Measurements from ENCODE around the gene RPS19.
"Not testable (repeated sequence)": the region's sequence is repeated elsewhere in the genome, so short reads cannot be mapped to it uniquely, and the experiment has no call there.

RPS19 gene

DNA sequence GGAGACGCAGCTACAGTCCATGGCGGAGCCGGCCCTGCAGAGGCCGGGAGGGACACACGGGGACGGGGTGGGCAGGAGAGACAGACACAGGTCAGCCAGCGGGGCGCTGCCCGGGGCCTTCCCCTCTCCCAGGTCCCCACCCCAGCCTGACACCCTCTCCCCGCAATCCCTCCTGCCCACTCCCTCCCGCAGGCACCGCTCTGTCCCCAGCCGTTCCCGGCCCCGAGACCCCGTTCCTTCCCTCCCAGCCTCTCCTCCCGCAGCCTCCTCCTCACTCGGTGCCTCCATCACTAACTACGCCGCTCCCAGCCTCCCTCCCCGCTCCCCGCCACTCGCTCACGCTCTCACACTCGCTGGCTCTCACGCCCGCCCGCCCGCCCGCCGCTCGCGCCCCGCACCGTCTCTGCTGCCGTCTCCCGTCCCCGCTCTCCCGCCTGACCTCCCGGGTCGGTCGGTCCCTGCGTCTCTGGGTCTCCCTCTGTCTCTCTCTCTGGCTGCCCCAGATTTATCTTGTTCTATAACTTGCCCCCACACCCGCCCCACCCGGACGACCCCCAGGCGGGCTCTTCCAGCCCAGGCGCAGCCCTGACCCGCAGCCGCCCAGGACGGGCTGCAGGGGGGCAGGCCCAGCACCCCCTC lies 53.0 kb downstream of the RPS19 start:
- DNase-seq (ENCODE audit: low read depth in 1 of 2, low spot score in 1 of 2): no peak

DNA sequence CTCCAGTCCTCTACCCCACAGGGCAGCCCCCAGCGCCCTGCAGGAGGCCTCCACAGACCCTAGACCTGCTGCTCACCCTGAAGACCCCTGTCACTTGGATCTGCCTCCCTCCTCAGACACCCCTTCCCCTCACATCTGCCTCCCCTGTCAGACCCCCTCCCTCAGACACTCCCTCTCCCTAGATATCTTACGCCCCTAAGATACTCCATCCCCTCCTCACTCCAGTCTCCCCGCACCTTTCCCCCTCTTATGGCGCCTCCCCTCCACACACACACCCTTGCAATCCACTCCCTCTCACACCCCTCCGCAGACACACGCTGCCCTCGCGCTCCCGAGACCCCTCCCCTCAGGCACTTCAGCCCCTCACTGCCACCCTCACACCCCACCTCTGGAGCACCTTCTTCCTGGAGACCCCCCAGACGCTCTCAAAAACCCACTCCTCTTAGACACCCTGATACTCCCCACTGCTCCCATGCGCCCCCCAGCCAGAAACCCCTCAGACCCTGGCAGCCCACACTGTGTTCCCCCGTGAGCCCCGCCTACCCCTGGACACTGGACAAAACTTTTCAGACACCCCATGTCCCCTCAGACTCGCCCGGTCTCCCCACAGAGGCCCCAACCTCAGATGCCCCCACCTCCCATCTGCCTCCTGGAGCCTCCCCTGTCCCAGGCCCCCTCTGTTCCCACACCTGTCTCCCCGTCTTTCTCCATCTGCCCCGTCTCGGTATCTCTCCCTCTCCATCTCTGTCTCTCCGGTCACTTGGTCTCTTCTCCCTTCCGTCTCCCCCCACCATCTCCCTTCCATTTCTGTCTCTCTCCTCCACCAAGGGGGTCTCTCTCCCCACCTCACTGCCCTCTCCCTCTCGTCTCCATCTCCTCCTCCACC lies 53.7 kb downstream of the RPS19 start:
- DNase-seq (ENCODE audit: low read depth in 1 of 2, low spot score in 1 of 2): no peak

DNA sequence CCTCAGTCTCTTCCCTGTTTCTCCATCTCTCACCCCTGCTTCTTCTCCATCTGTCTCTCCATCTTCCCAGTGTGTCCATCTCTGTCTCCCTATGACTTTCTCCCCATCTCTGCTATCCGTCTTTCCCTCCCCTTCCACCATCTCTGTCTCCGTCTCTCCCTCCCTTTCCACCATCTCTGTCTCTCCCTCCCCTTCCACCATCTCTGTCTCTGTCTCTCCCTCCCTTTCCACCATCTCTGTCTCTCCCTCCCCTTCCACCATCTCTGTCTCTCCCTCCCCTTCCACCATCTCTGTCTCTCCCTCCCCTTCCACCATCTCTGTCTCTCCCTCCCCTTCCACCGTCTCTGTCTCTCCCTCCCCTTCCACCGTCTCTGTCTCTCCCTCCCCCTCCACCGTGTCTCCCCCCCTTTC lies 54.4 kb downstream of the RPS19 start:
- DNase-seq (ENCODE audit: low read depth in 1 of 2, low spot score in 1 of 2): not testable (repeated sequence)

DNA sequence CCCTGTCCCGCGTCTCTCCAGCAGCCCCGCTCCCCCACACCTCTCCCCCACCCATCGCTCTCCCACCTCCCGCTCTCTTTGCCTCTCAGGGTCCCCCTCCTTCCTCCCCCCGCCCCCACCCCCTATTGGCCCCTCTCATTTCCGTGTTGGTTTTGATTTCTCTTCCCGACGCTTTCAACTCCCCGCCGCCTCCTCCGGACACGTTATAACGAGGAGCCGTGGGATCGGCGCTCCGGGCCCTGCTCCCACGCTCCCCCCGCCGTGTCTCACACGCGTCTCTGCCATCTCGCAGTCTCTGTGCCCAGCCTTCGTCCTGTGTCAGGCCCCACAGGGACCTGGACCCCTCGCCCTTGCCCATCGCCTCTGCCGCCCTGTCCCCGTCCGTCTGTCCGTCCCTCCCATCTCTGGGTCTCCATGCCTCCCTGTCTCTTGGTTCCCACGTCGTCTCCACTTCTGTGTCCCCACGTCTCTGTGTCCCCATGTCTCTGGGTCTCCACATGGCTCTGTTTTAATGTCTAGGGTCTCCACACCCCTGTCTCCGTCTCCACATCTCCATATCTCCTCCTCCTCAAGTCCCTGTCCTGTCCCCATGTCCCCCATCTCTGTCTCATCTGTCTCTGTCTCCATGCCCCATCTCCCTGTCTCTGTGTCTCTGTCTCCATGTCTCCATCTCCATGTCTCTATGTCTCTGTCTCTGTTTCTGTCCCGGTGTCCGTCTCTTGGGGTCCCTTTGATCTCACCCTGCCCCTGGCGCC lies 55.1 kb downstream of the RPS19 start:
- no peak for DNase-seq (ENCODE audit: low read depth in 1 of 2, low spot score in 1 of 2)

DNA sequence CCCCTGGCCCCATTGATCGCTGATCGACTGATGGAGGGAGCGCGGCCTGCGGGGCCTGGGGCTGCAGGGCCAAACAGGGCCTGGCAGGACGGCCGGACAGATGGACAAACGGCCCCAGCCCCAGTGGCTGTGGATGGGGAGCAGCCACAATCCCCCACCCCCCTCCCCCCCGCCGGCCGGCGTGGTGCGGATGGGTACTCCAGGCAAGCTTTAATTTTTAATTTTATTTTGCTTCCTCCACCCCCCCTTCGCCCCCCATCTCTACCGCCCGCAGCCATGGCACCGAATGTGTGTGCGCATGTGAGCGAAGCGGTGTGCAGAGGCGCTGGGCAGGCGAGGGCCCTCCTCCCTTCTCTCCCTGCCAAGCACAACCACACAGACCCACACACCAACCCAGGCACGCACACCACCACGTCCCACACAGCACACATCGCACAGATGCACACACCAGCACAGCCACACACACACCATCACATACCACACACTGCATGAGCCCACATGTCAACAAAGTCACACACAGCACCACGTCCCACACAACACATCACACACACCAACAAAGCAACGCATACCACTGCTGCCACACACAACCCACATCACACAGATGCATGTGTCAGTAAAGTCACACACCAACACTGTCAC lies 55.8 kb downstream of the RPS19 start:
- no peak for DNase-seq (ENCODE audit: low read depth in 1 of 2, low spot score in 1 of 2)

DNA sequence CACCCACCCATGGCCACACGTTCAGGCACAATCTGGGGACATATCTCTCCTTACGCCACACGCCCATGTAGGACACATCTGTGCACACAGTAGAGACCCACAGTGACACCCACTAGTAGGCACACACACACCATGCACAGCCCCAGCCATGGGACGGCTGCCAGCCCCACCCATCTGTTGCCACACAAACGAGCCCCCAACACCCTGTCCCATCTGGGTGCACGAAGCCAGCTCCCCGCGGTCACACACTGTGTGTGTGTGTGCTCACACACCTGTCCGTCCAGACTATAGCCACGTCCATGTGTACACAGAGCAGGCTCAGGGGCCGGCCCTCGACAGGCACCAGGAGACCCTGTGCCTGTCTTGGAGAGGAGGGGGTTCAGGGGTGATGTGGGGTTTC lies 57.6 kb downstream of the RPS19 start:
- DNase-seq (ENCODE audit: low read depth in 1 of 2, low spot score in 1 of 2): no peak

DNA sequence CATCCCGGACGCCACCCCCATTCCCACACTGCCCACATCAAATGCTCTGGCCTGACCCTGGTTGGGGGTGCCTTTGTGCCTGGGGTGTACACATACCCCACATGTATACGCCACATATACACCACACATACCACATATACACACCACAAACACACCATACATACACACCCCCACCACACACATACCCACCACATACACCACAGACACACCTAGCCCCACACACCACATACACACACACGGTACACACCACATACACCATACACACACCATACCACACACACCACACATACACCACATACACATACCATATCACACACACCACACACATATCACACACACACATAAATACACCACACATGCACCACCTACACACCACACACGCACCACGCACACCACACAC lies 58.0 kb downstream of the RPS19 start:
- DNase-seq (ENCODE audit: low read depth in 1 of 2, low spot score in 1 of 2): no peak

DNA sequence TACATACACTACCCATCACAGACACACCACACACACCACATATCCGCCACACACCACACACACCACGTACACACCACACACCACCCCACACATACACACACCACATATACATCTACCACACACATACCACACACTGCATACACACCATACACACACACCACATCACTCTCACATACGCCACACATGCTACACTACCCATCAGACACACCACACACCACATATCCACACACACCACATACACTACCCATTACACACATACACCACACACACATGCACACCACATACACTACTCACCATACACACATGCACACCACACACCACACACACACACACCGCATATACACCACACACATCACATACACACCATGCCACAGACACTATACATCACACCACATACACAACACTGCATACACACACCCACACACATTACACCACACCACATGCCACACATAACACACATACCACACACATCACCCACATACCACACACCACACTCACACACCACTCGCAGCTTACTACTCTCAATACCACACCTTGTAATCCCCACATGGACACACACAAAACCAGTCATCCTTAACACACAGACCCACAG lies 58.7 kb downstream of the RPS19 start:
- no peak for DNase-seq (ENCODE audit: low read depth in 1 of 2, low spot score in 1 of 2)

DNA sequence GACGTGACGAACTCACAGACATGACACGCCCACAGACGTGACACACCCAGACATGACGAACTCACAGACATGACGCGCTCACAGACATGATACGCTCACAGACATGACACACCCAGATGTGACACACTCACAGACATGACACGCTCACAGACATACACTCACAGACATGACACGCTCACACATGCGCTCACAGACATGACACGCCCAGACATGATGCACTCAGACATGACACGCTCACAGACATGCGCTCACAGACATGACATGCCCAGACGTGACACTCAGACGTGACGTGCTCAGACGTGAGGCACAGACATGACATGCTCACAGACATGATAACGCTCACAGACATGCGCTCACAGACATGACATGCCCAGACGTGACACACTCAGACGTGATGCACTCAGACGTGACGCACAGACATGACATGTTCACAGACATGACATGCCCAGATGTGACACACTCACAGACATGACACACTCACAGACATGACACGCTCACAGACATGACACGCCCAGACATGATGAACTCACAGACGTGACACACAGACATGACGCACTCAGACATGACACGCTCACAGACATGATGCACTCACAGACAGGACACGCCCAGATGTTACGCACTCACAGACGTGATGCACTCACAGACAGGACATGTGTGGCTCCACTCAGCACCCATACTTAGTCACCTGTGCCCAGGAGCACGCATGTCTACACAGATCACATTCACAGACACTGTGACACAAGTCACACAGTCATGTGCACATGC lies 60.1 kb downstream of the RPS19 start:
- no peak for DNase-seq (ENCODE audit: low read depth in 1 of 2, low spot score in 1 of 2)

DNA sequence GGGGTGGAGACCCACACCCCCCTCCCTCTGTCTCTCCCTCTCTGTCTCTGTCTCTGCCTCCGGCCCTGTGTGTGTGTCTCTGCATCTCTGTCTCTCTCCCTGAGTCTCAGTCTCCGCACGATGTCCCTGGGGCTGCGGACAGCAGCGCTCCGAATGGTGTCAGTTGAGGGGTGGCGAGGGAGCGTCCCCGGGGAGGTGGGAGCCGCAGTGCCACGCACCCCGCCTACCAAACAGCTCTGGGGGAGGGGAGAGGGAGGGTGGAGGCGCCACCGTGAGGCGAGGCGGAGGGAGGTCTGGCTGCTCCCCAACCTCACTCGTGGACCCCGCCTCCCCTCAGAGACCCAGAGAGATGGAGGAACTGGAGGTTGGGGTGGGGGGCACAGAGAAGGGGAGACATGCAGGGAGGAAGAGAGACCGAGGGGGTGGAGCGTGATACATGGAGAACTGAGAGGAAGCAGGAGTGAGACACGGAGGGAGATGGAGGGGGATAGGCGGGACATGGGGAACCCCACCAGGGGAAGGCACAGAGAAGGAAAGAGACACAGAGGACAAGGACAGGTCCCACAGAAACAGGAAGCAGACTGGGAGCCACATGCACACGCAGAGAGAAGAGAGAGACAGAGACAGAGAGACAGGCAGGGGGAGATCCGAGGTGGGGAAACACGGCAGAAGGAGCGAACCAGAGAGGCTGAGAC lies 61.0 kb downstream of the RPS19 start:
- DNase-seq (ENCODE audit: low read depth in 1 of 2, low spot score in 1 of 2): no peak

DNA sequence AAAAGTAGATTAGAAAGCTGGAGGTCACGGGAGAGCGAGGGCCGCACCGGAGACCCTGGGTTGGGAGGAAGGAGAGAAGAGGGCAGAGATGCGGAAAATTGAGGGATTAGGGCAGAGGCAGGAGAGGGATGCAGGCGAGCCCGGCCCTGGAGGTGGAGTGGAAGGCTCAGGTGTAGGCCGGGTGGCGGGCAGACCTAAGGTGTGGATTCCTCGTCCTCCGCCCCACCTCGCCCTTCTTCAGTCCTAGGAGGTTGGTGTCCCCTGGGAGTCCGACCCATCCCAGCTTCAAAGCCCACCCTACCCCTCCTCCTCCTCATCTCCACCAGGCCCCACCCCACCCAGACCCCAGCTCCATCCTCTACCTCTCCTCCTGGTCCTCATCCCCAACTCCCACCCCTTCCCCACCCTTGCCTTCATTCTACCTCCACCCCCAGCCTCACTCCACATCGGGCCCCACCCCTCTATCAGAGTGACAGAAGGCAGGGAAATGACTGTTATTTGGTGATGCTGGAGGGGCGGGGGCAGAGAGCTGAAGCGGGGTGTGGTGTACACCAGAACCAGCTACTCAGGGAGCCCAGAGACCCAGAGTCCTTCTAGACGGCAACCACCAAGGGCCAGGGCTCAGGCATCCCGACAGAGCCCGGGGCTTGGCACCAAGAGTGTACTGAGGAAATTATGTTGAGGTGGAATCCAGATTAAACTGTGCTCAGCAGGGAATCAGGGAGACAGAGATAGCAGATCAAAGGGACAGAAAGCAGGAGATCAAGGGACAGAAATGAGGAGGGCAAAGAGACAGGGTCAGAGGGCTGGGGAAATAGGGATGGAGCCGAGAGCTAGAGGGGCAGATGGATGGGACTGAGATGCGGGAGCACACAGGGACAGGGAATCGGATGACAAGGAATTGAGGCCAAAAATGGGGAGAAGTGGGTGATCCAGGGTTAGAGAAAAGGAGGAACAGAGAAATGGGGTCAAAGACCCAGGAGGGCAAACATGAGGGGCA lies 61.8 kb downstream of the RPS19 start:
- no peak for DNase-seq (ENCODE audit: low read depth in 1 of 2, low spot score in 1 of 2)

Measured in stimulated activated CD4-positive, alpha-beta T cell treated with anti-CD3 and anti-CD28 coated beads, Interleukin-15, amount 100 ng/mL, for 1 hour (primary cell).